ENCODE results near the gene SERPINB1. TPM values are rescaled to one million over a fixed set of nuclear protein-coding genes. Genes with fewer than 3 reads are reported as not detected.
"Not testable (repeated sequence)": the region's sequence is repeated elsewhere in the genome, so short reads cannot be mapped to it uniquely, and the experiment has no call there.

SERPINB1 gene
- total RNA-seq, 2 experiments from 2014 or later: 58.3 to 58.4 TPM

DNA sequence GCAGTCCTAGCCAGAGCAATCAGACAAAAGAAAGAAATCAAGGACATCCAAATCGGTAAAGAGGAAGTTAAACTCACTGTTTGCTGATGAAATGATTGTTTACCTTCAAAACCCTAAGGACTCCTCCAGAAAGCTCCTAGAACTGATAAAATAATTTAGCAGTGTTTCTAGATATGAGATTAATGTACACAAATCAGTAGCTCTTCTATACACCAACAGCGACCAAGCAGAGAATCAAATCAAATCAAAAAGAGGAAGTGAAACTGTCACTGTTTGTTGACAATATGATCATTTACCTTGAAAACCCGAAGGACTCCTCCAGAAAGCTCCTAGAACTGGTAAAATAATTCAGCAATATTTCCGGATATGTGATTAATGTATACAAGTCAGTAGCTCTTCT is 39.8 kb upstream of the SERPINB1 start:
- DNase-seq (no peak), ATAC-seq (ENCODE audit: poor library complexity) (no peak)
- Histone ChIP-seq H3K27ac (ENCODE audit: low read depth in 1 of 2, low read length in 2 of 2) (peak overlapping the region in 1 of 2 donors; percentile 28), H3K27me3 (ENCODE audit: control insufficient read depth in 1 of 2, insufficient read depth in 2 of 2, low read length in 2 of 2) (no peaks in the 10 kb centered on the region), H3K9me3 (ENCODE audit: control insufficient read depth in 1 of 2, insufficient read depth in 1 of 2, low read length in 2 of 2) (no peaks in the 10 kb centered on the region), H3K36me3 (ENCODE audit: insufficient read depth, low read length) (no peaks in the 10 kb centered on the region), H3K4me1 (ENCODE audit: insufficient read depth, low read length) (peaks cover 33% of the 10 kb centered on the region), H3K4me3 (ENCODE audit: low read length) (peak overlapping the region; percentile 35)
- Mint-ChIP-seq H3K4me1 (ENCODE audit: low read depth) (peaks cover 86% of the 10 kb centered on the region), H3K9me3 (peaks cover 2% of the 10 kb centered on the region), H3K27me3 (no peaks in the 10 kb centered on the region), H3K4me3 (peak overlapping the region; percentile 52), H3K36me3 (ENCODE audit: low read depth) (peaks cover 18% of the 10 kb centered on the region), H3K27ac (peak overlapping the region; percentile 87)
- ChIA-PET CTCF (interaction anchor here (1.6 kb wide), 1 partner anchor 30 kb away, joined by 4 read pairs; no protein-coding TSS in a partner anchor), POLR2A (interaction anchor here (0.6 to 2.8 kb wide), 10 partner anchors 10 to 116 kb away, joined by 3 to 14 read pairs (median 4); partner anchors contain the start of genes SERPINB1 and WRNIP1)
- TF ChIP-seq, protein P1, sequence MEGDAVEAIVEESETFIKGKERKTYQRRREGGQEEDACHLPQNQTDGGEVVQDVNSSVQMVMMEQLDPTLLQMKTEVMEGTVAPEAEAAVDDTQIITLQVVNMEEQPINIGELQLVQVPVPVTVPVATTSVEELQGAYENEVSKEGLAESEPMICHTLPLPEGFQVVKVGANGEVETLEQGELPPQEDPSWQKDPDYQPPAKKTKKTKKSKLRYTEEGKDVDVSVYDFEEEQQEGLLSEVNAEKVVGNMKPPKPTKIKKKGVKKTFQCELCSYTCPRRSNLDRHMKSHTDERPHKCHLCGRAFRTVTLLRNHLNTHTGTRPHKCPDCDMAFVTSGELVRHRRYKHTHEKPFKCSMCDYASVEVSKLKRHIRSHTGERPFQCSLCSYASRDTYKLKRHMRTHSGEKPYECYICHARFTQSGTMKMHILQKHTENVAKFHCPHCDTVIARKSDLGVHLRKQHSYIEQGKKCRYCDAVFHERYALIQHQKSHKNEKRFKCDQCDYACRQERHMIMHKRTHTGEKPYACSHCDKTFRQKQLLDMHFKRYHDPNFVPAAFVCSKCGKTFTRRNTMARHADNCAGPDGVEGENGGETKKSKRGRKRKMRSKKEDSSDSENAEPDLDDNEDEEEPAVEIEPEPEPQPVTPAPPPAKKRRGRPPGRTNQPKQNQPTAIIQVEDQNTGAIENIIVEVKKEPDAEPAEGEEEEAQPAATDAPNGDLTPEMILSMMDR (IDR thresholded peaks at IDR 0.05): no peak
- intact Hi-C loops (cut with DNase I, micrococcal nuclease): no loop called here

DNA sequence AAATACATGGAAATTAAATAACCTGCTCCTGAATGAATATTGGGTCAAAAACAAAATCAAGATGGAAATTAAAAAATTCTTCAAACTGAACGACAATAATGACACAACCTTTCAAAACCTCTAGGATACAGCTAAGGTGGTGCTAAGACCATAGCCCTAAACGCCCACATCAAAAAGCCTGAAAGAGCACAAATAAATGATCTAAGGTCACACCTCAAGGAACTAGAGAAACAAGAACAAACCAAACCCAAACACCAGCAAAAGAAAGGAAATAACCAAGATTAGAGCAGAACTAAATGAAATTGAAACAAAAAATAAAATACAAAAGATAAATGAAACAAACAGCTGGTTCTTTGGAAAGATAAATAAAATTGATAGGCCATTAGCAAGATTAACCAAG is 38.5 kb upstream of the SERPINB1 start:
- DNase-seq: peak in 4 of 14 experiments; percentile 40 to 85 (median 63)
- H3K36me3 Mint-ChIP-seq (ENCODE audit: low read depth): peaks cover 13% of the 10 kb centered on the region
- peaks cover 77% of the 10 kb centered on the region for H3K4me1 Mint-ChIP-seq (ENCODE audit: low read depth)
- Histone ChIP-seq H3K4me1 (ENCODE audit: insufficient read depth, low read length) (peaks cover 37% of the 10 kb centered on the region), H3K27ac (ENCODE audit: low read depth in 1 of 2, low read length in 2 of 2) (peak overlapping the region; percentile 21 to 34), H3K4me3 (ENCODE audit: low read length) (peak overlapping the region; percentile 6)
- H3K36me3 ChIP-seq (ENCODE audit: insufficient read depth, low read length); ATAC-seq (ENCODE audit: poor library complexity); H3K27me3 ChIP-seq (ENCODE audit: control insufficient read depth in 1 of 2, insufficient read depth in 2 of 2, low read length in 2 of 2); H3K27me3 Mint-ChIP-seq; H3K9me3 Mint-ChIP-seq; H3K9me3 ChIP-seq (ENCODE audit: control insufficient read depth in 1 of 2, insufficient read depth in 1 of 2, low read length in 2 of 2); intact Hi-C loops (cut with DNase I, micrococcal nuclease): not testable (repeated sequence)
- POLR2A ChIA-PET: interaction anchor here (0.8 to 4.5 kb wide), 9 partner anchors 8 to 109 kb away, joined by 3 to 24 read pairs (median 4); partner anchors contain the start of gene SERPINB1
- H3K27ac Mint-ChIP-seq: peak overlapping the region; percentile 87
- peak overlapping the region; percentile 52 for H3K4me3 Mint-ChIP-seq
- CTCF ChIA-PET: interaction anchor here (0.7 to 0.9 kb wide), 2 partner anchors 25 to 29 kb away, joined by 3 read pairs; no protein-coding TSS in a partner anchor

DNA sequence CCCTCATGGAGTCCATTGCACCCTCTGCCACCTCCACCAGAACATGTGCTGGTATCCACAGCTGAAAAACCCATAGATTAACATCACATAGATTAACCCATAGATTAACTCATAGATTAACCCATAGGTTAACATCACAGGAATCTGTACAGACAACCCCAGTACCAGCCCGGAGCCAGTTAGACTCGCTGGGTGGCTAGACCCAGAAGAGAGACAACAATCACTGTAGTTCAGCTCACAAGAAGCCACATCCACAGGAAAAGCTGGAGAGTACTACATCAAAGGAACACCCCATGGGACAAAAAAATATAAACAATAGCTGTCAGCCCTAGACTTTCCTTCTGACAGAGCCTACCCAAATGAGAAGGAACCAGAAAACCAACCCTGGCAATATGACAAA is 36.3 kb upstream of the SERPINB1 start:
- intact Hi-C loops (cut with DNase I, micrococcal nuclease): loop anchor here (1.0 to 2.0 kb wide), 3 partner anchors 13 to 19 kb away; no protein-coding TSS in a partner anchor
- Mint-ChIP-seq H3K9me3 (peaks cover 2% of the 10 kb centered on the region), H3K4me3 (peak overlapping the region; percentile 78), H3K27me3 (no peaks in the 10 kb centered on the region), H3K27ac (peak overlapping the region; percentile 87), H3K36me3 (ENCODE audit: low read depth) (peaks cover 9% of the 10 kb centered on the region), H3K4me1 (ENCODE audit: low read depth) (peaks cover 78% of the 10 kb centered on the region)
- ATAC-seq (ENCODE audit: poor library complexity) (peak; percentile 59), DNase-seq (peak in 7 of 14 experiments; percentile 34 to 76 (median 48))
- ChIA-PET CTCF (interaction anchor here (0.6 to 3.3 kb wide), 8 partner anchors 14 to 402 kb away, joined by 3 to 13 read pairs (median 3); partner anchors contain the start of gene SERPINB9), POLR2A (interaction anchor here (1.0 to 4.5 kb wide), 9 partner anchors 8 to 111 kb away, joined by 3 to 24 read pairs (median 5); no protein-coding TSS in a partner anchor)
- Histone ChIP-seq H3K27me3 (ENCODE audit: control insufficient read depth in 1 of 2, insufficient read depth in 2 of 2, low read length in 2 of 2) (no peaks in the 10 kb centered on the region), H3K9me3 (ENCODE audit: control insufficient read depth in 1 of 2, insufficient read depth in 1 of 2, low read length in 2 of 2) (no peaks in the 10 kb centered on the region), H3K4me3 (ENCODE audit: low read length) (no peak overlapping the region), H3K4me1 (ENCODE audit: insufficient read depth, low read length) (peaks cover 58% of the 10 kb centered on the region), H3K36me3 (ENCODE audit: insufficient read depth, low read length) (no peaks in the 10 kb centered on the region), H3K27ac (ENCODE audit: low read depth in 1 of 2, low read length in 2 of 2) (peak overlapping the region in 1 of 2 donors; percentile 73)
- TF ChIP-seq, protein P1 (IDR thresholded peaks at IDR 0.05): no peak
